Ectodermal cell (in vitro differentiated cells): Measurements from ENCODE around the gene SIRT7.

Experiments used
- H3K27ac ChIP-seq: 2 replicates; pipeline ENCODE4 v1.7.0; 2013; ENCODE audit warnings: mild to moderate bottlenecking, low read depth, low read length; ENCODE audit not compliant: insufficient read depth, poor library complexity, severe bottlenecking
- H3K27me3 ChIP-seq: 2 replicates; pipeline ENCODE4 v1.7.0; 2013; ENCODE audit warnings: mild to moderate bottlenecking, low read length; ENCODE audit not compliant: insufficient read depth, control insufficient read depth, poor library complexity, severe bottlenecking
- H3K36me3 ChIP-seq: one replicate; pipeline ENCODE4 v1.7.0; 2013; ENCODE audit warnings: low read length; ENCODE audit not compliant: control insufficient read depth, insufficient read depth
- H3K4me1 ChIP-seq: one replicate; pipeline ENCODE4 v1.7.0; 2013; ENCODE audit warnings: low read length; ENCODE audit not compliant: control insufficient read depth, insufficient read depth
- H3K4me3 ChIP-seq: 2 replicates; pipeline ENCODE4 v1.7.0; 2013; ENCODE audit warnings: low read depth, low read length, control low read depth; ENCODE audit not compliant: insufficient read depth
- H3K9me3 ChIP-seq: 2 replicates; pipeline ENCODE4 v1.7.0; 2013; ENCODE audit warnings: mild to moderate bottlenecking, low read length, moderate library complexity; ENCODE audit not compliant: control insufficient read depth
- WGBS, 2 experiments: methylation state at CpG; one replicate each; pipeline ENCODE4 v1.1.7; 2013; ENCODE audit warnings: missing lambda C conversion rate in 2 of 2; 5-methylcytosine and 5-hydroxymethylcytosine counted together

SIRT7 gene

GRCh38 chr17:81903415-81903831 lies 14.6 kb downstream of the SIRT7 start:
- no peaks in the 10 kb centered on the region for H3K4me1 ChIP-seq
- no peaks in the 10 kb centered on the region for H3K9me3 ChIP-seq
- H3K27me3 ChIP-seq = peaks cover 30% of the 10 kb centered on the region
- H3K27ac ChIP-seq = no peak overlapping the region
- 93 to 94% methylated on average over 10 of the region's 10 CpGs for WGBS, 2 experiments
- no peak overlapping the region for H3K4me3 ChIP-seq
- H3K36me3 ChIP-seq = peaks cover 16% of the 10 kb centered on the region

- Histone ChIP-seq H3K4me3 (peak overlapping the region; percentile 16), H3K27me3 (peaks cover 30% of the 10 kb centered on the region), H3K36me3 (peaks cover 21% of the 10 kb centered on the region), H3K4me1 (no peaks in the 10 kb centered on the region), H3K9me3 (no peaks in the 10 kb centered on the region), H3K27ac (no peak overlapping the region)
- WGBS, 2 experiments = 67 to 68% methylated on average over 47 of the region's 47 CpGs
Measured at GRCh38 chr17:81902653-81903414, 15.1 kb downstream of the SIRT7 start.

- WGBS, 2 experiments = 6% methylated on average over 79 of the region's 79 CpGs
- H3K36me3 ChIP-seq = peaks cover 22% of the 10 kb centered on the region
Measured at GRCh38 chr17:81902023-81902652, 15.8 kb downstream of the SIRT7 start, which contains the start of gene NPB. Gene NPB, plus strand, starts transcription at chr17:81902238. Its CDS starts 40 bp downstream, at chr17:81902278.

GRCh38 chr17:81901167-81902022 lies 16.6 kb downstream of the SIRT7 start:
- Histone ChIP-seq H3K4me1 (no peaks in the 10 kb centered on the region), H3K4me3 (peak overlapping the region; percentile 16), H3K36me3 (peaks cover 22% of the 10 kb centered on the region), H3K9me3 (no peaks in the 10 kb centered on the region), H3K27me3 (peaks cover 30% of the 10 kb centered on the region), H3K27ac (no peak overlapping the region)
- 58 to 59% methylated on average over 21 of the region's 21 CpGs for WGBS, 2 experiments

More at GRCh38 chr17:81902023-81902652, 15.8 kb downstream of the SIRT7 start, which contains the start of gene NPB:
- Histone ChIP-seq H3K27ac (no peak within 1 kb of the TSS), H3K9me3 (no peaks in the 10 kb centered on the region), H3K27me3 (peaks cover 30% of the 10 kb centered on the region), H3K4me1 (no peaks in the 10 kb centered on the region), H3K4me3 (peak within 1 kb of the TSS; percentile 16)

DNA sequence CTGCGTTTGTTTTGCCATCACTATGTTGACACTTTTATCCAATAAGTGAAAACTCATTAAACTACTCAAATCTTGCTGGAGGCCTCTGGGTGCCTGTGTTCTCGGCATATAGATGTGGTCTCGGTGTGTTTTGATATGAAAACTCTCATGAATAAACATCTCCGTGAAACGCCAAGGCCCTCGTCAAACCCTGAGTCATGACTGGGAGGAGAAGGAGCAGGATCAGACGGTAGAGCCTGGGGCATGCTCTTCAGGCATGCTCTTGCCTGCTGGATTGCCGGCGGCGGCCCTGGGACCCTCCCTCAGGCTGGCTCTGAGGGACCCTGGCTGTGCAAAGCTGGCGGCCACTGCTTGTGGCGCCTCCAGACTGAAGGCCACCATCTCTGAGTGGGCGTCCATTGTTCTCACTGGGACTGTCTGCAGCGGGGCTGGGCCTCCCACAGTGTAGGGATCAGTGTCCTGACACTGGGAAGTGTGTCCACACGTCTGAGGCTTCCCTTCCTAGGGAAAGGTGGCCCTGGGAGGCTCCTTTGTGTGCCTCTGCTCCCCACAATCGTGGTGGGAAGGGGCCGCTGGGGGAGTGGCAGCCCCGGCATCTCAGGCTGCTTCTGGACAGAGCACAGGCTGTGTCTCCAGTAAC lies 17.7 kb downstream of the SIRT7 start:
- Histone ChIP-seq H3K4me1 (no peaks in the 10 kb centered on the region), H3K27me3 (peaks cover 30% of the 10 kb centered on the region), H3K36me3 (peaks cover 22% of the 10 kb centered on the region), H3K27ac (no peak overlapping the region), H3K4me3 (no peak overlapping the region), H3K9me3 (no peaks in the 10 kb centered on the region)
- WGBS, 2 experiments = 87 to 91% methylated on average over 18 of the region's 18 CpGs

- H3K4me3 ChIP-seq = no peak overlapping the region
- peaks cover 22% of the 10 kb centered on the region for H3K36me3 ChIP-seq
- no peaks in the 10 kb centered on the region for H3K4me1 ChIP-seq
- no peaks in the 10 kb centered on the region for H3K9me3 ChIP-seq
- 94 to 95% methylated on average over 22 of the region's 22 CpGs for WGBS, 2 experiments
- peaks cover 30% of the 10 kb centered on the region for H3K27me3 ChIP-seq
- H3K27ac ChIP-seq = no peak overlapping the region
Measured at GRCh38 chr17:81899514-81900166, 18.3 kb downstream of the SIRT7 start.

- Histone ChIP-seq H3K27ac (no peak overlapping the region), H3K36me3 (peaks cover 26% of the 10 kb centered on the region), H3K4me3 (no peak overlapping the region), H3K27me3 (peaks cover 30% of the 10 kb centered on the region), H3K4me1 (no peaks in the 10 kb centered on the region), H3K9me3 (no peaks in the 10 kb centered on the region)
- 92 to 93% methylated on average over 9 of the region's 9 CpGs for WGBS, 2 experiments
Measured at GRCh38 chr17:81898885-81899284, 19.1 kb downstream of the SIRT7 start.

GRCh38 chr17:81898029-81898866 lies 19.7 kb downstream of the SIRT7 start:
- H3K4me1 ChIP-seq = no peaks in the 10 kb centered on the region
- WGBS, 2 experiments = 94 to 96% methylated on average over 19 of the region's 19 CpGs
- peaks cover 26% of the 10 kb centered on the region for H3K36me3 ChIP-seq
- peaks cover 27% of the 10 kb centered on the region for H3K27me3 ChIP-seq
- no peak overlapping the region for H3K4me3 ChIP-seq
- H3K27ac ChIP-seq = no peak overlapping the region
- H3K9me3 ChIP-seq = no peaks in the 10 kb centered on the region

GRCh38 chr17:81895400-81895799 lies 22.6 kb downstream of the SIRT7 start:
- Histone ChIP-seq H3K4me3 (no peak overlapping the region), H3K27me3 (no peaks in the 10 kb centered on the region), H3K4me1 (peaks cover 1% of the 10 kb centered on the region), H3K9me3 (no peaks in the 10 kb centered on the region), H3K36me3 (peaks cover 26% of the 10 kb centered on the region), H3K27ac (no peak overlapping the region)
- WGBS, 2 experiments = 93 to 95% methylated on average over 11 of the region's 11 CpGs
